Activated naive CD4-positive, alpha-beta T cell treated with Interleukin-2 at 50 U/mL for 16 hours (primary cell): ENCODE measurements around the gene NDC1.
"Not testable (repeated sequence)": the region's sequence is repeated elsewhere in the genome, so short reads cannot be mapped to it uniquely, and the experiment has no call there.

Experiments used
- DNase-seq: peaks from one replicate; pipeline ENCODE4 v3.0.0-alpha.2; 2020

Gene NDC1, protein sequence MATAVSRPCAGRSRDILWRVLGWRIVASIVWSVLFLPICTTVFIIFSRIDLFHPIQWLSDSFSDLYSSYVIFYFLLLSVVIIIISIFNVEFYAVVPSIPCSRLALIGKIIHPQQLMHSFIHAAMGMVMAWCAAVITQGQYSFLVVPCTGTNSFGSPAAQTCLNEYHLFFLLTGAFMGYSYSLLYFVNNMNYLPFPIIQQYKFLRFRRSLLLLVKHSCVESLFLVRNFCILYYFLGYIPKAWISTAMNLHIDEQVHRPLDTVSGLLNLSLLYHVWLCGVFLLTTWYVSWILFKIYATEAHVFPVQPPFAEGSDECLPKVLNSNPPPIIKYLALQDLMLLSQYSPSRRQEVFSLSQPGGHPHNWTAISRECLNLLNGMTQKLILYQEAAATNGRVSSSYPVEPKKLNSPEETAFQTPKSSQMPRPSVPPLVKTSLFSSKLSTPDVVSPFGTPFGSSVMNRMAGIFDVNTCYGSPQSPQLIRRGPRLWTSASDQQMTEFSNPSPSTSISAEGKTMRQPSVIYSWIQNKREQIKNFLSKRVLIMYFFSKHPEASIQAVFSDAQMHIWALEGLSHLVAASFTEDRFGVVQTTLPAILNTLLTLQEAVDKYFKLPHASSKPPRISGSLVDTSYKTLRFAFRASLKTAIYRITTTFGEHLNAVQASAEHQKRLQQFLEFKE

DNA sequence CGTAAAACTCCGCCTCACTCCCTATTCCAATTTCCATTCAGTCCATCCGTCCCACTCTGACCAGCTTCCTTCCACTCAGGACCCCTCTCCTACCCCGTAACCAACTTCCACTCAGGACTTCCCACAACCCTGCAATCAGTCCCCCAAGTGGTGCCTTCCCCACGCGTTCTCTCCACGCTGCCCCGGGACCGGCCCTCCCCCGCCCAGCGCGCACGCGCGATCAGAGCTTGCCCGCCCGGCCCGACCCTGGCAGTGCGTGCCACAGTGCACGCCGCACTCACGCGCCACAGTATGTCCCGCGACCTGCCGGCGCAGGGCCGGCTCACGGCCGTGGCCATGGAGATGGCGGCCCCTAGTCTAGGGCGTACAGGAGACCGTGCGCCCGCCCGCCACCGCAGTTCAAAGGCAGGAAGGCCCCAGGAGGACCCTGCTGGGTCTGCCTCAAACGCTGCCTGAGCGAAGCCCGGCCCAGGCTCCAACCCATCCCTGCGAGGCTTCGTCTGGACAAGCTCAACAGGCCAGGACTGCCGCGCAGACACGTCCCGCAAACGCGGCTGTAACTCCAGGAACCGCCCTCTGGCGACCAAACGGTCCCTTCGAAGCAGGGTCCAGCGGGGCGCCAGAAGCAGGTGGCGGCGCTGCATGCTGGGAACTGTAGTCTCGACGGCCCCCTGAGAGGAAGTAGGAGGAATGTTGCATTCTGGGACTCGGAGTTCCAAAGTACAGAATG is at the start of gene NDC1:
TSS of gene NDC1 (minus strand) at position 373 of the 730 bp plus-strand sequence. CDS start at position 338, 35 bp downstream.
- DNase-seq = peak; percentile 88

DNA sequence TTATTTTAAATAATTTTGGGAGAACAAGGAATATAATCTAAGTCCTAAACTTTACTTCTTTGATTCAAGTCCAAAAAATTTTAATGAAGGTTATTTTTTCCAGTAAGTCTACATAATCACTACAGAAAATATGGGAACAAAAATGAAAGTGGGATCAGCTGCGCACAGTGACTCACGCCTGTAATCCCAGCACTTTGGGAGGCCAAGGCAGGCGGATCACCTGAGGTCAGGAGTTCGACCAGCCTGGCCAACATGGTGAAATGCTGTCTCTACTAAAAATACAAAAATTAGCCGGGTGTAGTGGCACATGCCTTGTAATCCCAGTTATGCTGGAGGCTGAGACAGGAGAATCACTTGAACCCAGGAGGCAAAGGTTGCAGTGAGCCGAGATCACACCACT is 45.5 kb upstream of the NDC1 start:
- not testable (repeated sequence) for DNase-seq

DNA sequence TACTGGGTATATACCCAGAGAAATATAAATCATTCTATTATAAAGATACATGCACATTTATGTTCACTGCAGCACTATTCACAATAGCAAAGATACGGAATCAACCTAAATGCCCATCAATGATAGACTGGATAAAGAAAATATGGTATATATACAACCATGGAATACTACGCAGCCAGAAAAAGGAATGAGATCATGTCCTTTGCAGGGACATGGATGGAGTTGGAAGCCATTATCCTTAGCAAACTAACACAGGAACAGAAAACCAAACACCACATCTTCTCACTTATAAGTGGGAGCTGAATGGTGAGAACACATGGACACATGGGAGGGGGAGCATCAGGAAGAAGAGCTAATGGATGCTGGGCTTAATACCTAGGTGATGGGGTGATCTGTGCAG is 43.8 kb upstream of the NDC1 start:
- DNase-seq = not testable (repeated sequence)

DNA sequence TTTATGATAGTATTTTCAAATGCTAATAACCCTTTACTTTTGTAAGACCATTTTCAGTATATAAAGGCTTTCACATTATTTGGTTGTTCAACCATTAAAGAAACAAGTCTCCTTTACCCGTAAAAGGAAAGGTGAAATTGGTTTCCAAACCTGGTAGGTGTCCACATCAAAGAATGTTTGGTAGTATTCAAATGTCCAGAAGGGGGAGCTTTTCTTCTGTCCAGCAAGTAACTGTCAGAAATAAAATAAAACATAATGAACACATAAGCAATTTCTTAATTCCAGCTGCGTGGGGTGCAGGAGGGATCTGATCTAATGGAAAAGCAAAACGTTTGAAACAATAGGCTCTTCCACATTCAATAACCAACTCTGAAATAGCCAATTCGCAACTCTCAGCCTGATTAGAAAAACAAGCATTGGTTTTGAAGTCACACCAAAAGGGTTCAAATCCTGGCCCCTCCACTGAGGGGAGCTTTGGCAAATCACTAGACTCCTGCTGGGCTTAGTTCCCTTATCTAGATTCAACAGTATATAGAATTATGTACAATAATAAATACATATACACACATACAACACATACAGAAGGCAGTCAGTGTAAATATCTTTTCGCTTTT is 40.5 kb upstream of the NDC1 start:
- DNase-seq = no peak

DNA sequence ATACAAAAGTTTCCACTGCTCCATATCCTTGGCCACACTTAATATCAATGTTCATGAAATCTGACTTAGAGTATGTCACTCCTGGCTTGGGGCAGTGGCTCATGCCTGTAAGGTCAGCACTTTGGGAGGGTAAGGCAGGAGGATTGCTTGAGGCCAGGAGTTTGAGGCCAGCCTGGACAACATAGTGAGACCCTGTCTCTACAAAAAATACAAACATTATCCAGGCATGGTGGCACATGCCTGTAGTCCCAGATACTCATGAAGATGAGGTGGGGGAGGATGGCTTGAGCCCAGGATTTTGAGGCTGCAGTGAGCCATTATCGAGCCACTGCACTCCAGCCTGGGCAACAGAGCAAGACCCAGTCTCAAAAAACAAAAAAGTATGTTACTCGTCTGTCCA is 37.1 kb upstream of the NDC1 start:
- DNase-seq = not testable (repeated sequence)

DNA sequence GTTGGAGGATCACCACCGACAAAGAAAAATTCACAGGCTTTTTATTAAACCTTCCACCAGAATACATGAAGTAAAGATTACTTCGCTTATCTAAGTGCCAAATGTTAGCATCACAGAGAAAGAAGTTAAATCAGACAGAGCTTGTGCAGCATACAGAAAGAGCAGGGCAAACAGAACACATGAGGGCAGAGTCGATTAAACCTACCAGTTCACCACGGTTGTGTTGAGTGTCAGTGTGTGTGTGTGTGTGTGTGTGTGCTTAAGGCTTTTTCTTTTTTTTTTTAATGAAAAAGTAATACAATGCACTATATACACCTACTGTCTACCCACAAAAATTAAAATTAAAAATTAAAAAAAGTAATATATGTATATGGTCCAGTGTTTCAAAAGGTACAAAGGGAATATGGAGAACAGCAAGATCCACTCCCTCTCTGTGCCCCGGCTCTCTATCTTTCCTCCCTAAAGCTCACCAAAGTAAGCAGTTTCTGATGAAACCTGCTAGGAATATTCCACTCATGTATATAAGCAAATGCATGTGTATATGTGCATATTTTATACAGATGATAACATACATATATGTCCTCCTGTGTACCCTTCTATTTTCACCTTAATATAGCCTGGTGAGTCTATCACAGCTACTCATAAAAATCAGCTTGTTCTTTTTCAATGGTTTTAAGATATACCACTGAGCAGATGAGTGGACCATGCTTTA is 33.8 kb upstream of the NDC1 start:
- DNase-seq = no peak

DNA sequence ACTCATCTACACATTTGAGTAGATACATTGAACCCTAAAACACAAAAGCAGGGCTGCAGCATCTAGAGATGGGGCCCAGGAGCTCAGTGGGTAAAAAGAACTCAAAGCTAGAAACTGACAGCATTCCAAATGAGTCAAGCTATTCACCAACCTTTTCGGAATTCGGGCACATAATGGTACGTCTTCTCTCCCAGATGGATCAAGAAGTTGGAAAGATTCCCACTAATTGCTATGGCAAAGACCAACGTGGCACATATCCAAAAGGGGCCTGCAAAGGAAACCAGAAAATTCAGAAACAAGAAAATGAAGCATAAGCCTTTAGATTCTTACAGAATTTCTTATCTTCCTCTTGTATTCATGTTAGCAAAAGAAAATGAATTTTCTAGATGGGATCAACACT is 33.1 kb upstream of the NDC1 start:
- no peak for DNase-seq

DNA sequence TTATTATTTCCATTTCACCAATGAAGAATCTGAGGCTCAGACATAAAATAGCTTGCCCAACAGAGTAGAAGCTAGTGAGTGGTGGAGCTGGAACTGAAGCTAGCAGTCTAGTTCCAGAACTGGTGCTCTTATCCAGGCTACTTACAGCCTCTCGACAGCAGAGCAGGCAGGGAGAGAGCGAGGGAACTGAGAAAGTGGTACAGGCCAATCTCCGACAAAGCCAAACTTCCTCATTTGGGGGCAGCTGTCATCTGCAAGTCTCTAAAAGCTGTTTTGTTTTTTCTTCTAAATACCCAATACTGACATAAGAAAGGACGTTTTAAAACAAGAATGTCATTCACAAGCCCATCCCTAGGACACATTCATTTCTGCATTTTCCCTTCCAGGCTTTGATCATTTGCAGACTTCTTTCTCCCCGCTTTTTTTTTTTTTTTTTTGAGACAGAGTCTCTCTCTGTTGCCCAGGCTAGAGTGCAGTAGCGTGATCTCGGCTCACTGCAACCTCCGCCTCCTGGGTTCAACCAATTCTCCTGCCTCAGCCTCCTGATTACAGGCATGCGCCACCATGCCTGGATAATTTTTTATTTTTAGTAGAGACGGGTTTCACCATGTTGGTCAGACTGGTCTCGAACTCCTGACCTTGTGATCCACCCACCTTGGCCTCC is 31.5 kb upstream of the NDC1 start:
- DNase-seq = no peak

DNA sequence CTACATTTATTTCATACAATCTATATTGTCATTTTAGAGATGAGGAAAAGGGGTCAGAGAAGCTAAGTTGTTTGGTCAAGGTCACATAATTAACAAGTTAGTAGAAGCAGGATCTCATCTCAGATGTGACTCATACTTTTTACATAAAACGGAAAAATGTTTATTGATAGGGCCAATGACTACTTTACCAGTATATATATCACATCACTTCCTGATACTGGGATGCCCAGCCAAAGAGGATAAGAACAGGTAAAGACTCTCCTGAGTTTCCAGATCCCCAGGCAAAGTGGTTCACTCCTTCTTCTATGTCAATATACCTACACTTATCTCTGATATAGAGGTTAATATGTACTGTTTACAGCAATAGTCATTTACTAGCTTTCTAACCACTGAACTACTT is 30.5 kb upstream of the NDC1 start:
- DNase-seq = no peak

DNA sequence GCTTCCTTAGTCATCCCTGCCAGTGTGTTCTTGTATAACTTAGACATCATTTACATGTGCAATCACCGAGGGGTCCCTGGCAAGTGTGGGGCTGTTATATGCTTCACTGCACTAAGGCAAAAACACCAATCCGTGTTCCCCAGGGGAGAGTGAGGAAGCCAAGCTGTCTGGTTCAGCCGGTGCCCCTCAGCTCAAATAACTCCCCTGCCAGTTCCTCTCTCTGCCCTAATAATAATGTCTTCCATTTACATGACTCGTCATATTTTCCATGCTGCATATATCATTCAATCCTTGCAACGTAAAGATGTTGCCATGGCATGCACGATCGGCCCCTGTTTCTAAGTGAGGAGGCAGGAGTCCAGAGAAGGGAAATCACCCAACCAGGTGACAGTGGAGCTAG is 24.4 kb upstream of the NDC1 start:
- DNase-seq = no peak

DNA sequence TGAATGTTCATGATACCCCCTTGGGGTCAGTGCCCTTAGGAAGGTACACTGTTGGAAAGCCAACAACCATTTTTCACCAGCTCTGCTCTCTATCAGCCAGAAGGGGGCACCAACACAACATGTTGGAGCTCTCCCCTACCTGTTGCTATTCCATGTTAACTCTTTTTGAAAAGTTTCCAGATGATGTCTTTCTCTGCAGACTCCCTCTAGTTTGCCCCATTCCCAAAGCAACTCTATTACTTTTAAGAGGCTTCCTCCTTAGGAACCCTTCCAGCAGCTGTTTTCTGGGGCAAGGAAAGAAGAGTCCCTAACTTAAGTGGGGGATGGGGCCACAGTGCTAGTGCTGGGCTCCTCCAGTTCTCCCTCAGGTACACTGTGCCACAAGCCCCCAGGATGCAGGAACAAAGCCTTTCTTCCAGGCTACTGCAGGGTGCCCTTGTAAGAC is 22.9 kb upstream of the NDC1 start:
- DNase-seq = peak; percentile 45

DNA sequence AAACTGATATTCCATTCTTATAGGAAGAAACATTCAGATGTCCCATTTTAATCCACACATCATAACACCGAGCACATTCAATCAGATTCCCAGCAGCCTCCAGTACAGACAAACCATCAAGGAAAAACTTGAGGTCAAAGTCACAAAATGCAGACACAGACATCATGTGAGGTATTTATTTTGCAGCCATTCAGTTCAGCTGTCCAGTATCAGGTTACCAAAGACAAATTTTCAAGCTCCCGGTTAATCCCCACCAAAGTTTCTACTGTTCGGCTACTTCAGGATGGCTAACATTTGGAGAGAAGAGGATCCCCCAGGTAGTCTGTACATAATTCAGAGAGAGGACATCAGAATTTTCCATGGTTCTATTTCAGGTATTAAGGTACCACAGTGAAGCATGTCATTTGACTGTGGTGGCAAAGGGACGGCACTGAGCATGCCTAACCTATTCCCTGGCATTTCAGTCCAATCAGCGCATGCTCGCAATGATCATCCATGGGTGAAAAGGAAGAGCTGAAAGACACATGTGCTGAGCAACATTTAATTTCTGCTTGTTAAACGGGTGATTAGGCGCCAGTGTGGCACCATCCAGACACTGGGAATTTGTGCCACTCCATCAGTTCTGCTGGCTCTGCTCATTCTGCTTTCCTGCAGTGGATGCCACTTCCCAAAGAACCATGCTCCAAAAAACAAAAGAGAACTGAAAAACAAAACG is 13.6 kb upstream of the NDC1 start:
- DNase-seq = no peak

DNA sequence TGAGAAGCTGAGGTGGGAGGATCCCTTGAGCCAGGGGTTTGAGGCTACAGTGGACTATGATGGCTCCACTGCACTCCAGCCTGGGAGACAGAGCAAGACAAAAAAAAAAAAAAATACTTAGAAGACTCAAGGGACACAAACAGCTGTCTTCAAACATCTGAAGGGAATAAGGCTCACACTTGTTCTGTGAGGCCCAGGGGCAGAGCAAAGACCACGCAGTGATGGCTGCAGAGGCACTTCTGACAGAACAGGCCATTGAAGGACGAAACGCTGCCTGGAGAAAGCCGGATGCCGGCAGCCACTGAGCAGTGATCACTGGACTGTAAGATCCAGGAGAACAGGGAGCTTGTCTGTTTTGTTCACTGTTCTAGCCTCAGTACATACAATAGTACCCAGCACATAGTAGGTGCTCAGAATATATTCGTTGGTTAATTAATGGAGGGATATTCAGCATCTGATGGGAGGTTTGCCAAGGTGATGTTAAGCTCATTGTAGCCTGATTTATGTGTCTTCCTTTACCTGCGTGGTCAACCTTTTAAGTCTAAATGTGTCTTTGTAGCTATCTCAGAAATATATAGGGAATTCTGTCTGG is 12.1 kb upstream of the NDC1 start:
- no peak for DNase-seq

DNA sequence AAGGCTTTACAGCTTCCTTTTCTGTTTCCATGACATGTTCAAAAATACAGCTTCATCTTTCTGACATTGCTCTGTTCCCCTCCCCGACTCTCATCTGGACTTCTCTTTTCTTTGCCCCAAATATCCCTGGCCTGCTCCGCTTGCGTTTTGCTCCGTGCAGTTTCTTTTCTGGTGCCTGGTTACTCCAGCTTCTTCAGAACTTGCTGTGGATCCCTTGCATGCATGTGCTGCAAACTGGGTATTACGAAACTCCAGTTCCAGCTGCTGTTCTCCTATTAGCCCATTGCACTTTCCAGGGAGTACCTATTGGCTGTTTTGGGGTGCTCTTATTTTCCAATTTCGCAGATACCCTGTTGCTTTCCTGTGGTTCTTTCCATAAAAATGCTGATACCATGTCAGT is 9.9 kb upstream of the NDC1 start:
- no peak for DNase-seq

DNA sequence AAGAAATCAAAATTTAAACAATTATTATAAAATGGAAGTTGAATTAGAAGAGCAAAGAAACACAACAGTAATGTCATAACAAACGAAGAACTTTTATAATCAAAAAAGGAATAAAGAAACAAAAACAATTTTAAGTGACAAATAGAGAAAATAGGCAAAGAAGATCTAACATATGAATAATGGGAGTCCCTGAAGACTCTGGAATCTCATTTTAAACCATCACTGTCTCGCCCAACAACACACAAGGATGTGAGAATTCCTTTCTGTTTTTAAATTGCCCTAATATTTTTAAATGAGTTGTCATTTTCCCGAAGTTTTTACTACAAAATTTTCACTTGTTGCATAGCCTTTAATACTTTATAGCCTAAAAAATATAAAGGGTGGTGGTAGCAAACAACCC is 4.3 kb upstream of the NDC1 start:
- no peak for DNase-seq

DNA sequence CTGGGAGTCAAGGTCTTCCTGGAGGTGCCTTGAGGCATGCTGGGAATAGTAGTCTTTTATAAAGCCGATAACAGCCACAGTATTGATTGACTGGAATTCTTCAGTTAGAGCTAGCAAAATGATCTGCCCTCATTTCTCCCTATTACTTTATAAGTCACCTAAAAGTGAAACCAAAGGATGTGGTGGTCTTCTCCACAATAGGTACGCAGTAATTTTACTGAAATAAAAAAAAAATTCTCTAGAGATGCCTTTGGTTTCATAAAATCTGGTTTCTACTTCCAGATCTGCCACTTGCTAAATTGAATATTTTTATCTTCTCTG is 518 bp upstream of the NDC1 start:
- DNase-seq = no peak

DNA sequence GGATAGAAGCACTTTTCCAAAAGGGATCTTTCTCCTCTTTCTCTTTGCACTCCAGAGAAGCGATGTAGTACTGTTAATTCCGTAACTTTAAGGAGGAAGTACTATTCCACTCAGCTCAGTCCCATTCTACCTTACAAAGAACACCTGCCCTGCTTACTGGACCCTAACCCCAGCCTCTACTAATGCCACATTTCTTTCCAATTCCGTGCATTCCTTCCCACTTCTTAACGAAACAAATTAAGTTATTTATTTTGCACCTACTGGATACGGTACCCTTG is 511 bp downstream of the NDC1 start:
- no peak for DNase-seq

DNA sequence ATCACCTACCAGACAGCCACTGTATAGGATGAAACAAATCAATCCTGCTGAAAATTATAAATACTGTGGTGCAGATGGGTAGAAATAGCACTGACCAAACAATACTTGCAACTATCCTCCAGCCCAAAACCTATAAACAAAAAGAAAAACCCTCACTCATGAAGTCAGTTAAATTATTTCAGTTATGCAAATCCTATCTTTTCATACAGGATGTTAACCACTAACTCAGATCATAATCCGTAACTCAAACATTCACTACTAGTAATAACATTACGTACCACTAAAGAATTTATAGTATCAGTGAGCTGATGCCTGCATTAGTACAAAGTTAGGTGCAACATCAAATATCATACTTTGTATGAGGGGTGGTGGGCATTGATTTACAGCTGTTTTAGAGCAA is 2.6 kb downstream of the NDC1 start:
- no peak for DNase-seq

DNA sequence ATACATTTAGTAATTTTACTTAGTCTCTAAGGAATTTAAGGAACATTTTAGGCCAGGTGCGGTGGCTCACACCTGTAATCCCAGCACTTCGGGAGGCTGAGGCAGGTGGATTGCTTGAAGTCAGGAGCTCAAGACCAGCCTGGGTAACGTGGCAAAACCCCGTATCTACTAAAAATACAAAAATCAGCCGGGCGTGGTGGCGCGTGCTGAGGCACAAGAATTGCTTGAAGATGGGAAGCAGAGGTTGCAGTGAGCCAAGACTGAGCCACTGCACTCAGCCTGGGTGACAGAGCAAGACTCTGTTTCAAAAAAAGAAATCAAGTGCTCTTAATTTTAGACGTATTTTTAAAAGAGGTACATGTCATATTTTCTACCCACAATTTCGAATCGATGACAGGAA is 3.3 kb downstream of the NDC1 start:
- no peak for DNase-seq

DNA sequence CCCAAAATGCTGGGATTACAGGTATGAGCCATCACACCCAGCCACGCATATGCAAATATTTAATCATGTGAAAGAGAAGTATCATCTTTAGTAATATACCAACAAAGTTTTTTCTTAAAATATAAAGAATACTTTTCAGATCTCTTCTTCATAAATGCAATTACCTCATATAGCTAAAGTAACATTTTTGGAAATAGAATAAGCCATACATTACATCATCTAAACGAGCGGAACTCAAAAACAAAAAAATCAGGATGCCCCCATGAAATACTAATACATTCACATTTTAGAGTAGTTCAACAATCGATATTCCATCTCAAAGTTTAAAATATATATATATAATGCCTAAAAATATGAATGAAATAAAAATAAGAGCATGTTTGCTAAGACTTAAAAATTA is 4.7 kb downstream of the NDC1 start:
- DNase-seq = no peak

DNA sequence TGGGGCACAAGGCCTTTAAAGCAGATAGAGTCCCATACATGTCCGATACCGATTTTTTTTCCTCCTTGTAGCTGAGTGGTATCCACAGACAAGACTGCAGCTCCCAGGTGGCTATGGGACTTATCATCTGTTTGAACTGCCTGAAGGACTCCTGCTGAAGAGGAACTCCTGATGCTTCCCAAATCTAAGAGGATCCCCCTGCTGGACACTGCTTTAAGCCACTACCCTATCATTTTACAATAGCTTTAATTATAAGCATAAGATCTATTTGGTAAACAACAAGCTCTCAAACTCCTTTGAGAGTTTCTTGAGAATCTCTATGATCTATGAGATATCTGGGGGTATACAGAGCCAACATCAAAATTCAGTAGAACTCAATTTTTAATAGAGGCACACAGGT is 11.7 kb downstream of the NDC1 start:
- no peak for DNase-seq

DNA sequence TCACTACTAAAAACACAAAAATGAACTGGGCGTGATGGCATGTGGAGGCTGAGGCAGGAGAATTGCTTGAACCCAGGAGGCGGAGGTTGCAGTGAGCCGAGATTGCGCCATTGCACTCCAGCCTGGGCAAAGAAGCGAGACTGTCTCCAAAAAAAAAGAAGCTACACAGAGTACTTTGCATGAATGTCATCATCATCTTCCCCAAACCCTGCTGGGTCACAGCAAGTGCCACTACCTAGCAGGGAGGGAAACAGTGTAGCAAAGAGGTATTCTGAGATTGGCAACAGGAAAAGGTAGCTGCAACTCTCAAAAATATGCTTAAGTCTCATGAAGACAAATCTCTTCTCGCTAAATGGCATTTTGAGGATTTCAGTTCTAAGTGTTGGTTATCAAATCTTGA is 12.8 kb downstream of the NDC1 start:
- DNase-seq = no peak
